IMR-90 (cell line): ENCODE results near the gene DPYSL5. TPM values are rescaled to one million over a fixed set of nuclear protein-coding genes. Genes with fewer than 3 reads are reported as not detected.

ENCODE experiments used
- ATAC-seq: fragments of 200-7000 bp; cut with Tn5 transposase; 2 replicates; pipeline ENCODE4 v1.9.1; 2020; ENCODE audit warnings: low read depth, mild to moderate bottlenecking, moderate library complexity
- BruUV-seq: library from RNA; stranded (reverse); fragments of 400-500 nt; replicated peaks from 2 replicates; lab custom pipeline; 2021; lab: Mats Ljungman, UMichigan
- CTCF ChIA-PET: fragments of 300-600 bp; formaldehyde crosslinking; extraction: SDS; loops from one replicate; lab custom pipeline; 2021; ENCODE audit warnings: antibody characterized with exemption; lab: Yijun Ruan, JAX
- POLR2A ChIA-PET: fragments of 300-600 bp; sonication (Branson Sonifier 250); formaldehyde crosslinking; loops from one replicate; lab custom pipeline; 2022; ENCODE audit warnings: antibody characterized with exemption; ENCODE audit not compliant: unreplicated experiment; lab: Charles Lee
- DNase-seq: peaks from one replicate; pipeline ENCODE4 v3.0.0; 2013
- H2AFZ ChIP-seq: replicated peaks from 2 replicates; pipeline ENCODE3; 2013; ENCODE audit warnings: low read length, mild to moderate bottlenecking; ENCODE audit not compliant: poor library complexity
- H2AK5ac ChIP-seq: 2 replicates; pipeline ENCODE4 v1.6.1; 2013; ENCODE audit warnings: low read depth, low read length, inconsistent platforms
- H2AK9ac ChIP-seq: replicated peaks from 2 replicates; pipeline ENCODE3; 2013; ENCODE audit warnings: mild to moderate bottlenecking, low read depth, low read length, moderate library complexity; ENCODE audit not compliant: poor library complexity
- H2BK120ac ChIP-seq: 2 replicates; pipeline ENCODE4 v1.6.1; 2013; ENCODE audit warnings: low read depth, low read length, inconsistent platforms
- H2BK15ac ChIP-seq: 3 replicates; pipeline ENCODE4 v1.6.1; 2013; ENCODE audit warnings: low read depth, low read length, inconsistent platforms
- H2BK20ac ChIP-seq: 2 replicates; pipeline ENCODE4 v1.6.1; 2013; ENCODE audit warnings: low read depth, mild to moderate bottlenecking, inconsistent platforms, low read length, moderate library complexity
- H2BK5ac ChIP-seq: 2 replicates; pipeline ENCODE4 v1.6.1; 2013; ENCODE audit warnings: mild to moderate bottlenecking, low read depth, low read length, inconsistent platforms; ENCODE audit not compliant: poor library complexity, severe bottlenecking
- H3K14ac ChIP-seq: replicated peaks from 2 replicates; pipeline ENCODE4 v1.6.1; 2013; ENCODE audit warnings: low read depth, low read length, inconsistent platforms
- H3K18ac ChIP-seq: 2 replicates; pipeline ENCODE4 v1.6.1; 2013; ENCODE audit warnings: low read depth, low read length, control low read depth
- H3K23ac ChIP-seq: 2 replicates; pipeline ENCODE4 v1.6.1; 2013; ENCODE audit warnings: low read depth, low read length, inconsistent platforms
- H3K27ac ChIP-seq: 2 replicates; pipeline ENCODE4 v1.5.1; 2013; ENCODE audit warnings: mild to moderate bottlenecking, control low read depth, low read length; ENCODE audit not compliant: insufficient read depth
- H3K27me3 ChIP-seq: 2 replicates; pipeline ENCODE4 v1.6.1; 2013; ENCODE audit warnings: low read length; ENCODE audit not compliant: control insufficient read depth, insufficient read depth
- H3K36me3 ChIP-seq: 2 replicates; pipeline ENCODE4 v1.6.1; 2013; ENCODE audit warnings: low read length, mixed read lengths; ENCODE audit not compliant: control insufficient read depth, insufficient read depth
- H3K4ac ChIP-seq: 2 replicates; pipeline ENCODE4 v1.6.1; 2013; ENCODE audit warnings: low read depth, low read length, inconsistent platforms
- H3K4me1 ChIP-seq: 2 replicates; pipeline ENCODE4 v1.6.1; 2013; ENCODE audit warnings: low read length, mixed read lengths; ENCODE audit not compliant: control insufficient read depth, insufficient read depth
- H3K4me2 ChIP-seq: 2 replicates; pipeline ENCODE4 v1.6.1; 2013; ENCODE audit warnings: low read depth, mild to moderate bottlenecking, control low read depth, low read length, moderate library complexity
- H3K4me3 ChIP-seq: 2 replicates; pipeline ENCODE4 v1.5.1; 2013; ENCODE audit warnings: low read depth, mild to moderate bottlenecking, control low read depth, low read length, moderate library complexity; ENCODE audit not compliant: insufficient read depth
- H3K56ac ChIP-seq: 2 replicates; pipeline ENCODE4 v1.6.1; 2013; ENCODE audit warnings: low read length, inconsistent platforms; ENCODE audit not compliant: insufficient read depth; ENCODE audit errors: extremely low read depth
- H3K79me1 ChIP-seq, 2 experiments: 2 replicates each; pipeline ENCODE4 v1.6.1; 2013; ENCODE audit warnings: low read length in 2 of 2, inconsistent platforms in 1 of 2, low read depth in 1 of 2
- H3K9ac ChIP-seq: 2 replicates; pipeline ENCODE4 v1.6.1; 2013; ENCODE audit warnings: low read depth, low read length, control low read depth
- H3K9me1 ChIP-seq: 2 replicates; pipeline ENCODE4 v1.6.1; 2013; ENCODE audit warnings: low read length, inconsistent platforms; ENCODE audit not compliant: insufficient read depth
- H3K9me3 ChIP-seq: 2 replicates; pipeline ENCODE4 v1.6.1; 2013; ENCODE audit warnings: low read length; ENCODE audit not compliant: control insufficient read depth, insufficient read depth
- H4K20me1 ChIP-seq: 2 replicates; pipeline ENCODE4 v1.6.1; 2013; ENCODE audit warnings: low read length, inconsistent platforms; ENCODE audit not compliant: insufficient read depth
- H4K5ac ChIP-seq: 2 replicates; pipeline ENCODE4 v1.6.1; 2013; ENCODE audit warnings: mild to moderate bottlenecking, low read depth, low read length, control low read depth
- H4K8ac ChIP-seq, 2 experiments: 2 replicates each; pipeline ENCODE4 v1.6.1; 2013; ENCODE audit warnings: low read depth in 2 of 2, low read length in 2 of 2, control low read depth in 1 of 2, inconsistent platforms in 1 of 2
- H4K91ac ChIP-seq: 2 replicates; pipeline ENCODE4 v1.6.1; 2013; ENCODE audit warnings: low read depth, low read length, inconsistent platforms; ENCODE audit not compliant: insufficient read depth
- BHLHE40 ChIP-seq: fragments of 150-350 bp; IDR thresholded peaks from 2 replicates; pipeline ENCODE4 v1.6.1; 2016; ENCODE audit warnings: mild to moderate bottlenecking, low read depth, low read length
- CEBPB ChIP-seq: IDR thresholded peaks from 2 replicates; pipeline ENCODE4 v1.6.1; 2012; ENCODE audit warnings: low read depth, low read length, improper control_type of control experiment
- CHD1 ChIP-seq: IDR thresholded peaks from 2 replicates; pipeline ENCODE4 v1.6.1; 2012; ENCODE audit warnings: low read depth, low read length, improper control_type of control experiment
- FOS ChIP-seq: fragments of 150-350 bp; IDR thresholded peaks from 2 replicates; pipeline ENCODE4 v1.6.1; 2016; ENCODE audit warnings: low read depth, low read length
- MAFK ChIP-seq: IDR thresholded peaks from 2 replicates; pipeline ENCODE4 v1.6.1; 2012; ENCODE audit warnings: low read depth, low read length, improper control_type of control experiment
- MAZ ChIP-seq: IDR thresholded peaks from 2 replicates; pipeline ENCODE4 v1.6.1; 2012; ENCODE audit warnings: low read depth, mild to moderate bottlenecking, low read length, improper control_type of control experiment, moderate library complexity, borderline replicate concordance
- MXI1 ChIP-seq: IDR thresholded peaks from 2 replicates; pipeline ENCODE4 v1.6.1; 2012; ENCODE audit warnings: low read depth, mild to moderate bottlenecking, low read length, moderate library complexity, borderline replicate concordance
- NFE2L2 ChIP-seq: fragments of 150-350 bp; IDR thresholded peaks from 2 replicates; pipeline ENCODE4 v1.6.1; 2016; ENCODE audit warnings: low read depth, mild to moderate bottlenecking, low read length
- POLR2A ChIP-seq: IDR thresholded peaks from 2 replicates; pipeline ENCODE4 v1.6.1; 2012; ENCODE audit warnings: mild to moderate bottlenecking, low read depth, low read length
- RAD21 ChIP-seq: IDR thresholded peaks from 2 replicates; pipeline ENCODE4 v1.6.1; 2012; ENCODE audit warnings: low read length, improper control_type of control experiment
- RCOR1 ChIP-seq: IDR thresholded peaks from 2 replicates; pipeline ENCODE4 v1.6.1; 2012; ENCODE audit warnings: mild to moderate bottlenecking, low read length, improper control_type of control experiment; ENCODE audit not compliant: insufficient replicate concordance
- RFX5 ChIP-seq: IDR thresholded peaks from 2 replicates; pipeline ENCODE4 v1.8.0; 2012; ENCODE audit warnings: low read depth, mild to moderate bottlenecking, low read length, moderate library complexity
- SMC3 ChIP-seq: fragments of 150-350 bp; IDR thresholded peaks from 2 replicates; pipeline ENCODE4 v1.6.1; 2016; ENCODE audit warnings: low read depth, mild to moderate bottlenecking, antibody characterized with exemption, low read length, moderate library complexity
- WGBS, 2 experiments: methylation state at CpG; one replicate each; pipeline versions ENCODE4 v1.1.5 to v1.1.7; 2013; ENCODE audit warnings: missing lambda C conversion rate in 2 of 2; ENCODE audit not compliant: insufficient read length in 1 of 2; ENCODE audit errors: extremely low coverage in 2 of 2; 5-methylcytosine and 5-hydroxymethylcytosine counted together
- dilution Hi-C: fragments of 300-500 bp; cut with HindIII; formaldehyde crosslinking; loops from one replicate; pipeline ENCODE4 v1.14.3; 2018; ENCODE audit warnings: low sequenced_read_pairs; ENCODE audit not compliant: unreplicated experiment
- in situ Hi-C: fragments of 300-500 bp; cut with MboI; formaldehyde crosslinking; loops from 3 replicates; pipeline ENCODE4 v1.14.3; 2019; ENCODE audit warnings: low sequenced_read_pairs, inconsistent platforms, mixed read lengths
- intact Hi-C: fragments of 100-400 bp; cut with micrococcal nuclease; formaldehyde crosslinking; loops from 2 replicates; pipeline ENCODE4 v1.10.0; 2022
- polyA plus RNA-seq, 3 experiments: library from polyadenylated mRNA; depleted of rRNA; stranded (reverse); fragments of >200 nt; gene quantifications; 2 replicates each; pipeline ENCODE4 v1.2.3, GENCODE V29; 2012; ENCODE audit warnings: low replicate concordance in 1 of 3
- total RNA-seq: library from RNA; depleted of rRNA; stranded (reverse); fragments of >200 nt; gene quantifications from 2 replicates; pipeline ENCODE4 v1.2.3, GENCODE V29; 2012
- TF ChIP-seq, protein P1 (sequence below): conservative IDR thresholded peaks from 2 replicates; pipeline ENCODE4 v1.5.1; 2012; ENCODE audit warnings: mild to moderate bottlenecking, low read depth, low read length, improper control_type of control experiment
- TF ChIP-seq, protein P2 (sequence below): fragments of 150-350 bp; IDR thresholded peaks from 2 replicates; pipeline ENCODE4 v1.6.1; 2017; ENCODE audit warnings: mild to moderate bottlenecking, antibody characterized with exemption, low read length, low read depth
- TF ChIP-seq, protein P3 (sequence below): fragments of 150-350 bp; IDR thresholded peaks from 2 replicates; pipeline ENCODE4 v1.6.1; 2016; ENCODE audit warnings: low read depth, mild to moderate bottlenecking, low read length, moderate library complexity, borderline replicate concordance

Gene DPYSL5
- total and polyA plus RNA-seq, 2 of the 4 experiments (the other 2 are of a cell fraction) = not detected

DNA sequence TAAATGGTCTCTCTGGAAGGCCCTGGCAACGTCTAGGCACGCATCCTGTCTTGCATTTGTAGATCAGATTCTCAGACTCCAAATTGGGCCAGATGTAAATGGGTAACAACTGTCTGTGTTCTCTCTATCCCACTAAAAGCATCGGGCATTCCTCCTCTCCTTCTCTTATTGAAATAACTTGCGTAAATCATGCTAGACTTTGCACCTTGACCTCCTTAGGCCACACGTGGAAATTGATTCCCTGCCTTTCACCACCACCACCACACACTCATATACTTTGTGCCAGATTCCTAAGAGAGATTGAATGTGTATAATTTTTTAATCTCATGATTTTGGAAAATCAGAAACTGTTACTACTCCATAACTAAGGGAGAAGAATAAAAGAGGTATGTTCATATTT lies 143.8 kb downstream of the DPYSL5 start:
- intact Hi-C loops (no loop called here), dilution Hi-C loops (no loop called here), in situ Hi-C loops (no loop called here)
- Histone ChIP-seq H4K8ac (no peak overlapping the region), H2AFZ (no peak overlapping the region), H2BK120ac (no peak overlapping the region), H3K36me3 (no peaks in the 10 kb centered on the region), H3K18ac (no peak overlapping the region), H3K4ac (no peak overlapping the region), H3K9ac (no peak overlapping the region), H3K23ac (no peak overlapping the region), H4K20me1 (peaks cover 14% of the 10 kb centered on the region; the same call in 1 of the 2 replicates), H3K27ac (no peak overlapping the region), H2BK15ac (no peak overlapping the region), H2BK5ac (no peak overlapping the region), H3K27me3 (no peaks in the 10 kb centered on the region), H4K91ac (no peak overlapping the region), H3K4me3 (no peak overlapping the region), H4K5ac (no peak overlapping the region), H2BK20ac (no peak overlapping the region), H3K79me1 (no peaks in the 10 kb centered on the region), H2AK9ac (no peak overlapping the region), H3K56ac (no peak overlapping the region), H3K4me2 (no peak overlapping the region), H3K9me1 (peaks cover 2% of the 10 kb centered on the region; the same call in 1 of the 2 replicates), H2AK5ac (no peak overlapping the region), H3K14ac (no peak overlapping the region), H3K9me3 (no peaks in the 10 kb centered on the region), H3K4me1 (peaks cover 4% of the 10 kb centered on the region; the same call in 1 of the 2 replicates)
- ChIA-PET POLR2A (no interaction called here), CTCF (no interaction called here)
- TF ChIP-seq FOS (no peak), BHLHE40 (no peak), RCOR1 (no peak), CEBPB (no peak), RFX5 (no peak), RAD21 (no peak), SMC3 (no peak), CHD1 (no peak), MAZ (no peak), MAFK (no peak), NFE2L2 (no peak), POLR2A (no peak), MXI1 (no peak)
- TF ChIP-seq, protein P1, sequence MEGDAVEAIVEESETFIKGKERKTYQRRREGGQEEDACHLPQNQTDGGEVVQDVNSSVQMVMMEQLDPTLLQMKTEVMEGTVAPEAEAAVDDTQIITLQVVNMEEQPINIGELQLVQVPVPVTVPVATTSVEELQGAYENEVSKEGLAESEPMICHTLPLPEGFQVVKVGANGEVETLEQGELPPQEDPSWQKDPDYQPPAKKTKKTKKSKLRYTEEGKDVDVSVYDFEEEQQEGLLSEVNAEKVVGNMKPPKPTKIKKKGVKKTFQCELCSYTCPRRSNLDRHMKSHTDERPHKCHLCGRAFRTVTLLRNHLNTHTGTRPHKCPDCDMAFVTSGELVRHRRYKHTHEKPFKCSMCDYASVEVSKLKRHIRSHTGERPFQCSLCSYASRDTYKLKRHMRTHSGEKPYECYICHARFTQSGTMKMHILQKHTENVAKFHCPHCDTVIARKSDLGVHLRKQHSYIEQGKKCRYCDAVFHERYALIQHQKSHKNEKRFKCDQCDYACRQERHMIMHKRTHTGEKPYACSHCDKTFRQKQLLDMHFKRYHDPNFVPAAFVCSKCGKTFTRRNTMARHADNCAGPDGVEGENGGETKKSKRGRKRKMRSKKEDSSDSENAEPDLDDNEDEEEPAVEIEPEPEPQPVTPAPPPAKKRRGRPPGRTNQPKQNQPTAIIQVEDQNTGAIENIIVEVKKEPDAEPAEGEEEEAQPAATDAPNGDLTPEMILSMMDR = no peak
- TF ChIP-seq, protein P2, sequence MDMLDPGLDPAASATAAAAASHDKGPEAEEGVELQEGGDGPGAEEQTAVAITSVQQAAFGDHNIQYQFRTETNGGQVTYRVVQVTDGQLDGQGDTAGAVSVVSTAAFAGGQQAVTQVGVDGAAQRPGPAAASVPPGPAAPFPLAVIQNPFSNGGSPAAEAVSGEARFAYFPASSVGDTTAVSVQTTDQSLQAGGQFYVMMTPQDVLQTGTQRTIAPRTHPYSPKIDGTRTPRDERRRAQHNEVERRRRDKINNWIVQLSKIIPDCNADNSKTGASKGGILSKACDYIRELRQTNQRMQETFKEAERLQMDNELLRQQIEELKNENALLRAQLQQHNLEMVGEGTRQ = no peak
- TF ChIP-seq, protein P3, sequence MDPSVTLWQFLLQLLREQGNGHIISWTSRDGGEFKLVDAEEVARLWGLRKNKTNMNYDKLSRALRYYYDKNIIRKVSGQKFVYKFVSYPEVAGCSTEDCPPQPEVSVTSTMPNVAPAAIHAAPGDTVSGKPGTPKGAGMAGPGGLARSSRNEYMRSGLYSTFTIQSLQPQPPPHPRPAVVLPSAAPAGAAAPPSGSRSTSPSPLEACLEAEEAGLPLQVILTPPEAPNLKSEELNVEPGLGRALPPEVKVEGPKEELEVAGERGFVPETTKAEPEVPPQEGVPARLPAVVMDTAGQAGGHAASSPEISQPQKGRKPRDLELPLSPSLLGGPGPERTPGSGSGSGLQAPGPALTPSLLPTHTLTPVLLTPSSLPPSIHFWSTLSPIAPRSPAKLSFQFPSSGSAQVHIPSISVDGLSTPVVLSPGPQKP = no peak
- no TSS peak for BruUV-seq
- WGBS, 2 experiments = 72% methylated on average over 2 of the region's 5 CpGs; no CpG with 5 or more reads in 1 of the 2 experiments
- DNase-seq = no peak
- no peak for ATAC-seq
